M059J (cell line): Measurements from ENCODE around the gene ZBTB12. TPM values are rescaled to one million over a fixed set of nuclear protein-coding genes. Genes with fewer than 3 reads are reported as not detected.
A peak's percentile ranks its signal among the peaks of the same experiment; 100 is the strongest.
"Not testable (repeated sequence)": the region's sequence is repeated elsewhere in the genome, so short reads cannot be mapped to it uniquely, and the experiment has no call there.

Experiments used
- DNase-seq: peaks from one replicate; pipeline ENCODE4 v3.0.0-alpha.2; 2012; ENCODE audit warnings: low read depth
- total RNA-seq: library from RNA; depleted of rRNA; stranded (reverse); fragments of >200 nt; shearing (Covaris generic); gene quantifications from 2 replicates; pipeline ENCODE4 v1.2.3, GENCODE V29; 2014; rRNA removed

ZBTB12 gene, protein sequence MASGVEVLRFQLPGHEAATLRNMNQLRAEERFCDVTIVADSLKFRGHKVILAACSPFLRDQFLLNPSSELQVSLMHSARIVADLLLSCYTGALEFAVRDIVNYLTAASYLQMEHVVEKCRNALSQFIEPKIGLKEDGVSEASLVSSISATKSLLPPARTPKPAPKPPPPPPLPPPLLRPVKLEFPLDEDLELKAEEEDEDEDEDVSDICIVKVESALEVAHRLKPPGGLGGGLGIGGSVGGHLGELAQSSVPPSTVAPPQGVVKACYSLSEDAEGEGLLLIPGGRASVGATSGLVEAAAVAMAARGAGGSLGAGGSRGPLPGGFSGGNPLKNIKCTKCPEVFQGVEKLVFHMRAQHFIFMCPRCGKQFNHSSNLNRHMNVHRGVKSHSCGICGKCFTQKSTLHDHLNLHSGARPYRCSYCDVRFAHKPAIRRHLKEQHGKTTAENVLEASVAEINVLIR
- 0.76 and 2.3 TPM in 2 replicates for total RNA-seq

- peak; percentile 96 for DNase-seq
Observed at GRCh38 chr6:31901953-31902643, at the start of gene ZBTB12. ZBTB12 (minus strand) TSS chr6:31902086; CDS start chr6:31901305, 781 bp downstream.

- DNase-seq, result no peak
Observed at GRCh38 chr6:31949926-31950548, 48.2 kb upstream of the ZBTB12 start.

GRCh38 chr6:31948753-31949413, 47.0 kb upstream of the ZBTB12 start:
- DNase-seq, result peak; percentile 90

GRCh38 chr6:31948306-31948705, 46.4 kb upstream of the ZBTB12 start:
- DNase-seq, result no peak

DNA sequence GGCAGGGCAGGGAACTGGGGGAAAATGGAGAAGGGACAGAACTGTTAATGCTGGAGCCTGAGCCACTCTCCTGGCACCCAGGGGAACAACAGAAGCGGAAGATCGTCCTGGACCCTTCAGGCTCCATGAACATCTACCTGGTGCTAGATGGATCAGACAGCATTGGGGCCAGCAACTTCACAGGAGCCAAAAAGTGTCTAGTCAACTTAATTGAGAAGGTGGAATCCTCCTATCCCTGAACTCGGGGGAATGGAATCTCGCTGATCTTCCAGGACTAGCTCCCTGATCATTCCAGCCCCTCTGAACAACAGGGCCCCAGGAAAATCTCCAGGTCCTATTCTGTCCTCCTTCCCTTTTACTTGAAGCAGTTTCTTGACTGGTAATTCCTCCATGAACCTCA, 46.0 kb upstream of the ZBTB12 start:
- DNase-seq, result no peak

DNA sequence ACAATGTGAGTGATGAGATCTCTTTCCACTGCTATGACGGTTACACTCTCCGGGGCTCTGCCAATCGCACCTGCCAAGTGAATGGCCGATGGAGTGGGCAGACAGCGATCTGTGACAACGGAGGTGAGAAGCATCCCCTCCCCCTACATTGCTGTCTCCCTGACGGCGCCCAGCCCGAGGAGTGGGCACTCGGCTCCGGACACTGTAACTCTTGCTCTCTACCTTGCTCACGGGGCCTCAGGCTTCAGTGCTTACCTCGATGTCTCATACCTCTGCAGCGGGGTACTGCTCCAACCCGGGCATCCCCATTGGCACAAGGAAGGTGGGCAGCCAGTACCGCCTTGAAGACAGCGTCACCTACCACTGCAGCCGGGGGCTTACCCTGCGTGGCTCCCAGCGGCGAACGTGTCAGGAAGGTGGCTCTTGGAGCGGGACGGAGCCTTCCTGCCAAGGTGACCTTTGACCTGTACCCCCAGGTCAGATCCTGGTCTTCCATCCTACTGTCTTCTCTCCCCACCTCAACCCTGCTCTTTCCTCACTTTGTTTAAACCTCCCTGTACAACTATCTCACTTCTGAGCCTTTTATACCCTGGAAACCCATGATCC, 45.3 kb upstream of the ZBTB12 start:
- no peak for DNase-seq

DNA sequence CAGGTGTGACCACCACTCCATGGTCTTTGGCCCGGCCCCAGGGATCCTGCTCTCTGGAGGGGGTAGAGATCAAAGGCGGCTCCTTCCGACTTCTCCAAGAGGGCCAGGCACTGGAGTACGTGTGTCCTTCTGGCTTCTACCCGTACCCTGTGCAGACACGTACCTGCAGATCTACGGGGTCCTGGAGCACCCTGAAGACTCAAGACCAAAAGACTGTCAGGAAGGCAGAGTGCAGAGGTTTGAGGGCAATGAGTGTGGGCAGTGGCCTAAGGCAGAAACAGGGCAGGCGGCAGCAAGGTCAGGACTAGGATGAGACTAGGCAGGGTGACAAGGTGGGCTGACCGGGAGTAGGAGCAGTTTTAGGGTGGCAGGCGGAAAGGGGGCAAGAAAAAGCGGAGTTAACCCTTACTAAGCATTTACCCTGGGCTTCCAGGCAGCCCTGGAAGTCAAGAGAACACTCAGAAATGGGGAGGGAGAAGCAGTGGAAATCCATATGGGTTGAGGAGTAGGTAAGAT, 44.5 kb upstream of the ZBTB12 start:
- DNase-seq, result no peak

- DNase-seq, result peak; percentile 95
Observed at GRCh38 chr6:31945507-31946369, 43.9 kb upstream of the ZBTB12 start, which contains the start of gene CFB. CFB (plus strand) TSS chr6:31946095; CDS start chr6:31946222, 127 bp downstream.

GRCh38 chr6:31945154-31945506, 43.2 kb upstream of the ZBTB12 start:
- DNase-seq, result no peak

GRCh38 chr6:31943742-31944141, 41.9 kb upstream of the ZBTB12 start:
- DNase-seq, result no peak

DNA sequence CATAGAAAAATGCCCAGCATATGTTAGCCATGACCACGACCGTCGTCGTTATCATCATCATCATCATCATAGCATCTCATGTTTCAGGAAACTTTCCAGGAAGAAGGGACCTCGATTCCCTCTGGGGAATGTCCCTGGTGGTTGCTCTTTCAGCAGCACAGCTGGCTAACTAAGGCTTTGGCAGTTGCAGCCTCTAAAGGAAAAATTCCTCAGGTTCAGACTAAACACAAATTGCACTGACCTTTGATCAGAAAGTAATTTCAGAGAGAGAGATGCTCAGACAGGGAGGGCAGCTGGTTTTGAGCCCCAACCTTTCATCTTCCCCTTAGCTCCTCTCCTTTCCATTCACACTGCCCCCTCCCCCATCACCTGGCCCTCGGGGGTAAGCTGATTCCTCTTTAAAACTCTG, 38.4 kb upstream of the ZBTB12 start:
- peak; percentile 67 for DNase-seq

GRCh38 chr6:31935823-31936222, 33.9 kb upstream of the ZBTB12 start:
- no peak for DNase-seq

GRCh38 chr6:31935021-31935420, 33.1 kb upstream of the ZBTB12 start:
- no peak for DNase-seq

- no peak for DNase-seq
Observed at GRCh38 chr6:31933537-31933936, 31.7 kb upstream of the ZBTB12 start.

DNA sequence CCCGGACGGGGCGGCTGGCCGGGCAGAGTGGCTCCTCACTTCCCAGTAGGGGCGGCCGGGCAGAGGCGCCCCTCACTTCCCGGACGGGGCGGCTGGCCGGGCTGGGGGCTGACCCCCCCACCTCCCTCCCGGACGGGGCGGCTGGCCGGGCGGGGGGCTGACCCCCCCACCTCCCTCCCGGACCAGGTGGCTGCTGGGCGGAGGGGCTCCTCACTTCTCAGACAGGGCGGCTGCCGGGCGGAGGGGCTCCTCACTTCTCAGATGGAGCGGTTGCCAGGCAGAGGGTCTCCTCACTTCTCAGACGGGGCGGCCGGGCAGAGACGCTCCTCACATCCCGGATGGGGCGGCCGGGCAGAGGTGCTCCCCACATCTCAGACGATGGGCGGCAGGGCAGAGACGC, 30.3 kb upstream of the ZBTB12 start:
- DNase-seq, result not testable (repeated sequence)

GRCh38 chr6:31930962-31931361, 29.1 kb upstream of the ZBTB12 start:
- DNase-seq, result no peak

DNA sequence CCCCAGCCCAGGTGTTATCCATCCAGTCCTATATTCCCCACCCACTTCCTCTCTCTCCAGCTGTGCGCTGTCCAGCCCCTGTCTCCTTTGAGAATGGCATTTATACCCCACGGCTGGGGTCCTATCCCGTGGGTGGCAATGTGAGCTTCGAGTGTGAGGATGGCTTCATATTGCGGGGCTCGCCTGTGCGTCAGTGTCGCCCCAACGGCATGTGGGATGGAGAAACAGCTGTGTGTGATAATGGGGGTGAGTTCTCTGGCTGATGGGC, 26.7 kb upstream of the ZBTB12 start:
- no peak for DNase-seq

DNA sequence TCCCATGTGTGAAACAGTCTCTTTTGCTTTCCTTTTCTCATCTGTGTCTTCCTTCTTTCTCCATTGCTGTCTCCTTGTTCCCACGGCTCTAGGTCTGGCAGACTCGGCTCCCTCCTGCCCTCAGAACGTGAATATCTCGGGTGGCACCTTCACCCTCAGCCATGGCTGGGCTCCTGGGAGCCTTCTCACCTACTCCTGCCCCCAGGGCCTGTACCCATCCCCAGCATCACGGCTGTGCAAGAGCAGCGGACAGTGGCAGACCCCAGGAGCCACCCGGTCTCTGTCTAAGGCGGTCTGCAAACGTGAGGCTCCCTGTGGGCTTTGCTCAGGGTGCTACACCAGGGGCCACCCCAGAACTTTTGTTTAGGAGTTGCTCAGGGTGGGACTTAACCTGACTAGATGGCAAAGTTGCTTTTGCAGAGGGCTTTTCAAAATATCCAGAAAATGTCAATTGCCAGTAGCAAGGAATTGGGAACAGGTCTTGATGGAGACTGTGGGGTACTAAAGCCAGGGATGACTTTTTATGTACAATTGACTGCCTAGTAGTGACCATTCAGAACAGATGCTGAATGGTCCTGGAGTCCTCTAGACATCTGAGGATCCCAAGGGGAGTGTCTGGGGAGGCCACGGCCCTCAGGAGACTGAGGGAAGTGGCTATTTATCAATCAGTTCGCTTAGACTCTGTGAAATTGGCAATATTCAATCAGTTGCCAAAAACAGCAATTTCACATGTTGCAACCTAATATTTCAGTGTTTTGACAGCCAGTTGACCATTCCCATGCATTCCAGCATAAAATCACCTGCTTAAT, 26.2 kb upstream of the ZBTB12 start:
- DNase-seq, result no peak

GRCh38 chr6:31927242-31927862, 25.5 kb upstream of the ZBTB12 start, which contains the start of gene C2:
C2 (plus strand) TSS chr6:31927717; CDS start chr6:31927753, 36 bp downstream.
- no peak for DNase-seq
